ENCODE measurements around the gene FHL1.
"Not testable (repeated sequence)": the region's sequence is repeated elsewhere in the genome, so short reads cannot be mapped to it uniquely, and the experiment has no call there.

FHL1 gene

DNA sequence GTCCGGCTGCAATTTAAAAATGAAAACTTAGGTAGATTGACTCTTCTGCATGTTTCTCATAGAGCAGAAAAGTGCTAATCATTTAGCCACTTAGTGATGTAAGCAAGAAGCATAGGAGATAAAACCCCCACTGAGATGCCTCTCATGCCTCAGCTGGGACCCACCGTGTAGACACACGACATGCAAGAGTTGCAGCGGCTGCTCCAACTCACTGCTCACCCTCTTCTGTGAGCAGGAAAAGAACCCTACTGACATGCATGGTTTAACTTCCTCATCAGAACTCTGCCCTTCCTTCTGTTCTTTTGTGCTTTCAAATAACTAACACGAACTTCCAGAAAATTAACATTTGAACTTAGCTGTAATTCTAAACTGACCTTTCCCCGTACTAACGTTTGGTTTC is 62.9 kb downstream of the FHL1 start:
- DNase-seq (ENCODE audit: low spot score): no peak

DNA sequence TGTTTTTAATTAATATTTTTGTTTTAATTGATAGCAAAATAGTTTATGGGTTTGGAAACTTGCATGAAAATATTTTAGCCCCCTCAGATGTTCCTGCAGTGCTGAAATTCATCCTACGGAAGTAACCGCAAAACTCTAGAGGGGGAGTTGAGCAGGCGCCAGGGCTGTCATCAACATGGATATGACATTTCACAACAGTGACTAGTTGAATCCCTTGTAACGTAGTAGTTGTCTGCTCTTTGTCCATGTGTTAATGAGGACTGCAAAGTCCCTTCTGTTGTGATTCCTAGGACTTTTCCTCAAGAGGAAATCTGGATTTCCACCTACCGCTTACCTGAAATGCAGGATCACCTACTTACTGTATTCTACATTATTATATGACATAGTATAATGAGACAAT is 63.5 kb downstream of the FHL1 start:
- no peak for DNase-seq (ENCODE audit: low spot score)

DNA sequence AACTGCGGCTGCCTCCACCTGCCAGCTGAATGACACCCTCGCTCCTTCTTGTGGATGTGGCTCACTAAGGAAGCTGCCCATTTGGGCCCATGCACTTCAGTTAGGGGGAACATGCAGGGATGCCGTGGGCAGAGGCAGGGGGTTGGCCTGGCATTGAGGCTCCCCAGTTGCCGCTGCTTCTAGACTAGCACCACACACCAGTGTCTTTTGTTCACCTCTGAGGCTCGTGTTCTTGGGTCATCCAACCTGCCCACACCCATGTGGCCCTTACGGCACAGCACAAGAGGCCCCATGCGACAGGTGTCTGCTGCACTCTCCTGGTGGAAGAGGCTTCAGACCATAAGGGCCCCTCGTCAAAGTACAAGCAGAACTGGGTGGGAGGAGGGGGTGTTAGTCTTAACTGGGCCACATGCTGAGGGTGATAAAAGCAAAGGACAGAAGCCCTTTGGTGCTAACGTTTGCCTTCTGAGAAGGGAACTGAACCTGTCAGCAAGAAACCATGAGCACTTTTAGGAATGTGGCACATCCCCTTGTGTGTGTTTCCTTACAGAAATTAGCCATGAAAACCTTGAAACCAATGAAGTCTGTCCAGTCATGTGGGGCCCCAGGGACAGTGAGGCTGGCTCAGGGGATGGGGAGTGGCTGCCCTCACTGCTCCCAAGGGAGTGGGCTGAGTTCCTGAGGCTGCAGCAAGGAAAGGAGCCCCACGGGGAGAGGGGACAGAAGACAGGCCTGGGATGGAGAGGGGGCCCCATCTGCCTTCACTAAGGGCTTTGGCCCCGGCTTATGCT is 64.6 kb downstream of the FHL1 start:
- DNase-seq (ENCODE audit: low spot score): no peak

DNA sequence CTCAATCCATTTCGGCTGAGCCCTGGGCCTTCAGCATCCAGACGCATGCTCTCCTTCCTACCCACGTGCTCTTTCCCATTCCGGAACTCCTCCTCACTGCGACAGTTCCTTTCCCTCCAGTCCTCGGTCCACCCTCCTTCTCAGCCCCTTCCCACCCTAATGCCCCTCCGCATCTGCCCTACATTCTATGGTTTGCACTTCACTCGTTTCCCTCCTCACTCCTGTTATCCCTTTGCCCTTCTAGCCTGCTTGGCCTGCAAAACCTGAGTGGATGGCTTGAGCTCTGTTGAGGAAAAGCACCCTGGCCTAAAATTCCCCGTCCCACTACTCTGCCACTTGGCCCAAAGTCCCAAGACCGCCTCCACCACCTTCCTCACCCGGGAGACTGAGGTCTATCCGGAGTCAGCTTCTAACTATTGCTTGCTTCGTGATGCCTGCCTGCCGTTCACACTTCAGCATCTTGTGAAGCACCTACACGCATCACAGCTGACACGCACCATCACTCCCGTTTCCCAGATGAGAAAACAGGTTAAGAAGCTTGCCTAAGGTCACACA is 65.3 kb downstream of the FHL1 start:
- no peak for DNase-seq (ENCODE audit: low spot score)

DNA sequence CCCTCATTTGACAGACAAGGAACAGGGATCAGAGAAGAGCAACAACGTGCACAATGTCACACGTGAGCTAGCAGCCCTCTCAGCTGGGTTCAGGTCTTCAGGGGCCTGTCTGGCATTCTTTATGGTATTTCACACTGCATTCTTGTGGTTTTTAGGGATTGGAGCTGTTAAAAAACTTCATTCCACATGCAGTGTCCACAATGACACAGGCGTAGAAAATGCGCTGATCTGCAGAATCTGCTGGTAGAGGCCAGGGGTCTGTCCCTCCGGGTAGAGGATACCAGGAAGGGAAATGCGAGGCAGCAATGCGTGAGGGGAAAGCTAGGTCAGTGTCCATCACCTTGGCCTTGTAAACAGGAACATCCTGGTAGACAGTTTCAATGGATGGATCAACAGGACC is 67.2 kb downstream of the FHL1 start:
- peak; percentile 71 for DNase-seq (ENCODE audit: low spot score)

DNA sequence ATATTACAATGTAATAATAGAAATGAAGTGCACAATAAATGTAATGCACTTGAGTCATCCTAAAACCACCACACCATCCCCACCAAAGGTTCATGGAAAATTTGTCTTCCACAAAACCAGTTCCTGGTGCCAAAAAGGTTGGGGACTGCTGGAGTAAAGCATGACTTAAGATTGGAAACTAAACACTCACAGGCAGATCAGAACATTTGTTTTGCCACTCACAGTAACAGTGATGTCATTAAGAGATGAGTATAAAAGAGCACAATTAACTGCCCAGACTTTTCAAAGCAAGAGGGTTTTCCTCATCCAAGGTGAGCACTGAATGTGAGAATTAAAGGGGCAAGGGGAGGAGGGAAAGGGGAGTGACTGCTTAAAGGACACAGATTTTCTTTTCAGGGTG is 68.2 kb downstream of the FHL1 start:
- peak; percentile 10 for DNase-seq (ENCODE audit: low spot score)

DNA sequence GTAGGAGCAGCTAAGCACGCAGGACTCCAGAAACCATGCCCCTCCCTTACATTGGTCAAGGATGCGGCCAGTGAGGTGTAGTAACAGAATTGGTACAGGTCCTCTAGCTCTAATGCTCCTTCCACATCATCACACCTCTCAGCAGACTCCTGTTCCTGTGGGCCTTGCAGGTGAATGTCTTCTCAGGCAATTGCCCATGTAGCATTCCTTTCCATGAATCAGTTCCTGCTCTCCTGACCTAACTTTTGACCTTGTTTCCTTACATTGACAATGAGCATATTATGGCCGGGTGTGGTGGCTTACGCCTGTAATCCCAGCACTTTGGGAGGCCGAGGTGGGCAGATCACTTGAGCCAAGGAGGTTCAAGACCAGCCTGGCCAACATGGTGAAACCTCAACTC is 72.6 kb downstream of the FHL1 start:
- no peak for DNase-seq (ENCODE audit: low spot score)

DNA sequence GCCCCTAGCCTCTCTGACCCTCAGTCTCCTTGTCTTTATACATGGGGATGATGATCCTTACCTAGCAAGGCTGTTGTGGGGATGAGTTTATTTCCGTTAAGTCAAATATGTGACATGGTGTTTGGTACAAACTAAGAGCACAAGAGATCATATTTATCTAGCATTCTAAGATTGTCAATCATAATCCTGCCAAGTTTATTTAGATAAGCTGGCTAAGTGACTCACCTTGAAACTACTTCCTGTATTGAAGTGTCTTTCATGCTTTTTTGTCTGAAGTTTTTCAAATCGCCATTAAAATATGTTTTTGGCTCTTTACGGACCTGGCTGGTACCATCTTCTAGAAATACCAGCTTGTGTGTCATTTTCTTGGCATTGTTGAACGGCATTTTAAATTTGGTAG is 73.2 kb downstream of the FHL1 start:
- DNase-seq (ENCODE audit: low spot score): no peak

DNA sequence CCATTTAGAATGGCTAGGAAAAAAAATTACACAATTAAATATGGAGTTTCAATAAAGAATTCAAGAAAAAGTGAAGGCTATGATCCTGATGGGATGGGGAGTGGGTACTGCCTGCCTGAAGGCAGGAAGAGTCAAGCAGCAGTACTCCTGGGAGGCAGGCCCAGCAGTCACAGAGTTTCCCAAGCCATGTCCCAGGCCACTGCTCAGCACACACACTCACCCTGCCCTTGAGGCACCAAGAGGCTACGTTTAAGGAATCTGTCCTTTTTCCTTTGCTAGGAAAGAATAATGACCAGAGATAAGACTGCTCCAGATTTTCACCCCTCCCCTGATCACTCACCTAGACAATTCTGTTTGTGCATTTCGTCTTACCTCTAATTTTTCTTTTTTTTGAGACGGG is 73.6 kb downstream of the FHL1 start:
- no peak for DNase-seq (ENCODE audit: low spot score)

DNA sequence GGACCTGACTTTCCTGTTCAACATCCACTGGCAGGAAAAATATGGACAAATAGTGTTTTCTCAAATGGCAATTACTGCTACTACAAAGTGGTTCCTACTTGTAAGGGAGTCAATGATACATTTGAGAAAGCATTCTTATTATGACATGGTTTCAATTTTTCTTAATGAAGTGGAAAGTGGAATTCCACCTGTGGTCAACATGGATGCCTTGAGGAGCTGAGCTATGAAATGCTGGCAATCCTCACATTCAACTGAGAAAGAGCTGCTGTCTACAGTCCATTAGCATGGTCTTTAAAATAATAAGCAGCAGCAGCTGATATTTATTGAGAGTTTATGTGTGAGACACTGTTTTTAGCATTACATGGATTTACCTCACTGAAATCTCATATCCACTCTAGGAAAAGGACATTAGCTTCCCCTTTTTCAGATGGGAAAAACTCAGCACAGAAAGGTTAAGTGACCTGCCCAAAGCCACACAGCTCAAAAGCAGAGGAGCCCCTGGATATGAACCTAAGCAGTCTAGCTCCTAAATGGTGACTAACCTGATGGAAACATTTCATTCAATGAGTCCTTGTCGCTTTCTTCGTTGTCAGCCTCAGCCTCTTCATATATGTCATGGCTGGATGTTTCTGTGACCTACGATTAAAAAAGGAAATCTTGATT is 74.6 kb downstream of the FHL1 start:
- DNase-seq (ENCODE audit: low spot score): no peak

DNA sequence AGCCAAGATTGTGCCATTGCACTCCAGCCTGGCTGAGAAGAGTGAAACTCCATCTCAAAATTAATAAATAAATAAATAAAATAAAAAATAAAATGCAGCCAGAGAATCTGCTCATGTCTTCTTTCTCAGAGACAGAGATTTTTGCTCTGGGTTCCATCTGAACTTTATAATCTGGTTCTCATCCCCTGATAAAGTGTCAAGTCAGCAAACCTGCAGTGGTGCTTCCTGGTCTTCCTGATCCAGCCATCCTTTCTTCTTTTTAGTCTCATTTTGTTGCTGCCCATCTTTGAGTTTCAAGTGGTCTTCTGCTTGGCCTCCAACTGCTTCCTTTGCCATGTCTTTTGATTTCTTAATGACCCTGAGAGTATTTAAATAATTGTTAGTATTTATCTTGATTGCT is 79.7 kb downstream of the FHL1 start:
- no peak for DNase-seq (ENCODE audit: low spot score)

DNA sequence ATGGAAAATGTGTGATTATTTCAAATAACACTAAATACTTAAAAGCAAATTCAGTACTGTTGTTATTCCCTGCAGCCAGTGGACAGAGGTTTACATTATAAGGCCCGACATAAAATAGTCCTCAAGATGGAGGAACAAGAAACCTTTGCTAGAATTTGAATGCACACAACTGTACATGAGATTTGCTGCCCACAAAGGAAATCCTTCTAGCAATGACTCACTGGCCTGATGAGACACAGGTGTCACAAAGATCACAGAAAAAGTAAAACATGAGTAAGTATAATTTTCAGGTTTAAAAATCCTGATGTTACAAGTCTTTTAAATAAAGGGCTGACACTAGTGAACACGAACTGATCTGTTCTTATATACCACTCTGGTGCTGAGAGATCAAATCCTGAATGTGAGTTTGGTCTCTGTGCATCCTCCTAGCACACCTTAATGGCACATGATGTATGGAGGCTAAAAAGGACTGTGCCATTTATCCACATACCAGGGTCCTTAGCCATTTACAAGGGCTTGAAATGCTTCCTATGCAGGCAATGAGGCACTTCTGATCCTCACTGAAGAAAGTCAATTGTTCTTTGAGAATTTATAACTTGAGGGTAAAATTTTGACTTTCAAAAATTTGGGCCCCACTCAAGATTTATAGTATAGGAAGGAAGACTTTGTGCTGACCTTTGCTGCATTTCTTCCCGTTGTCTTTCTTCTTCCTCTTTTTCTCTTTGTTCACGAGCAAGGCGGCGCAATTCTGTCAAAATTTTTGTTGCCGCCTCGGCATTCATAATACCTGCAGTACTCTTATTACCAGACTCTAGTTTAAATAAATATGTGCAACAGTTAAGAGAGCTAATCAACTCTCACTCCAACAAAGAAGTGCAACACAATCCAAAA is 80.9 kb downstream of the FHL1 start:
- DNase-seq (ENCODE audit: low spot score): no peak

DNA sequence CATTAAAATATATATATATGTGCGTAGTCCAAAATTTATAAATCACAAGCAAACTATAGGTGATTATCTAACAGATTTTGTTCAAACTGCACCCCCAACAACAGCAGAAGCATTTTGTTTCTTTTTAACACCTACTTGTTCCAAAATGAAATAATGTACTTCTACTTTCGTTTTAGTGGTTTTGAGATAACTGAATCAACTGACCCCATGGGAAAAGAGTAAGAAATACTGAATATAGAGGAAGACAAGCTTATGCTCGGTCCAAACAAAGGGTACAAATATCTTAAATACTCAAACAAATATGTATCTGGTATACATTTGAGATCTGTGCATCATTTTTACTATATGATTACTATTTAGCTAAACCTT is 81.5 kb downstream of the FHL1 start:
- no peak for DNase-seq (ENCODE audit: low spot score)

DNA sequence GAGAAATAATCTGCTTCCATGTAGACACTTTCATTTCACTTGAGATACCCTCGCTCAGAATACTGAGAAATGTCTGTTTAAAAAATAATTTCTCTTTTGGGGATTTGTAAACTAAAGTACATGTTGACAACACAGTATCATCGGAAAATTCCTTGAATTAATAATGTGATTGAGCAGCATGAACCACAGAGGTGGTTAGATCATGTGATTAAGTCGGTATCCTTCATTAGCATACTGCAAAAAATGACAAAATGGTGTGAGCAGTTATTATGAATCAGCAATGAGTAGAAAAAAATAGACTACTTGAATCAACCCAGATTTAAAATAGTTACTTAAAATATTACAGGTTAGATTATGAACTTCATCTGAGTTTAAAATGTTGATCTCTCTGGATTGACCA is 89.7 kb downstream of the FHL1 start:
- no peak for DNase-seq (ENCODE audit: low spot score)

DNA sequence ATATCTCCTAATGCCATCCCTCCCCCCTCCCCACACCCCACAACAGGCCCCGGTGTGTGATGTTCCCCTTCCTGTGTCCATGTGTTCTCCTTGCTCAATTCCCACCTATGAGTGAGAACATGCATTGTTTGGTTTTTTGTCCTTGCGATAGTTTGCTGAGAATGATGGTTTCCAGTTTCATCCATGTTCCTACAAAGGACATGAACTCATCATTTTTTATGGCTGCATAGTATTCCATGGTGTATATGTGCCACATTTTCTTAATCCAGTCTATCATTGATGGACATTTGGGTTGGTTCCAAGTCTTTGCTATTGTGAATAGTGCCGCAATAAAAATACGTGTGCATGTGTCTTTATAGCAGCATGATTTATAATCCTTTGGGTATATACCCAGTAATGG is 90.5 kb downstream of the FHL1 start:
- not testable (repeated sequence) for DNase-seq (ENCODE audit: low spot score)

DNA sequence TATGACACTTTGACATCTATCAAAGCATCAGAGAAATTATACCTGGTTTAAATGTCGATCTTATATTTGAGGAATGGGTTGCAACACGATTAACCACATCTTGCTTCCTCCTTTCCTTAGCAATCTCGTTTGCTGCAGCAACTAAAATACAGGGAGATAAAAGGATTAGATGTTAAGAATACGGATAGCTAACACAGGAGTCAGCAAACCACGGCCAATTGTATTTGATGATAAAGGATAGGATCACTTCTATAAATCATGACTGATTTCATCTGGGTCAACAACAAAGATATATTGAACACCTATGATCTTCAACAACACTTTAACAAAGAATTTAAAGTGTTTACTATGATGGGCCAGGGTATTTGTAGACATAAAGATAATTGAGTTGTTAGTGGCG is 98.9 kb downstream of the FHL1 start:
- no peak for DNase-seq (ENCODE audit: low spot score)

DNA sequence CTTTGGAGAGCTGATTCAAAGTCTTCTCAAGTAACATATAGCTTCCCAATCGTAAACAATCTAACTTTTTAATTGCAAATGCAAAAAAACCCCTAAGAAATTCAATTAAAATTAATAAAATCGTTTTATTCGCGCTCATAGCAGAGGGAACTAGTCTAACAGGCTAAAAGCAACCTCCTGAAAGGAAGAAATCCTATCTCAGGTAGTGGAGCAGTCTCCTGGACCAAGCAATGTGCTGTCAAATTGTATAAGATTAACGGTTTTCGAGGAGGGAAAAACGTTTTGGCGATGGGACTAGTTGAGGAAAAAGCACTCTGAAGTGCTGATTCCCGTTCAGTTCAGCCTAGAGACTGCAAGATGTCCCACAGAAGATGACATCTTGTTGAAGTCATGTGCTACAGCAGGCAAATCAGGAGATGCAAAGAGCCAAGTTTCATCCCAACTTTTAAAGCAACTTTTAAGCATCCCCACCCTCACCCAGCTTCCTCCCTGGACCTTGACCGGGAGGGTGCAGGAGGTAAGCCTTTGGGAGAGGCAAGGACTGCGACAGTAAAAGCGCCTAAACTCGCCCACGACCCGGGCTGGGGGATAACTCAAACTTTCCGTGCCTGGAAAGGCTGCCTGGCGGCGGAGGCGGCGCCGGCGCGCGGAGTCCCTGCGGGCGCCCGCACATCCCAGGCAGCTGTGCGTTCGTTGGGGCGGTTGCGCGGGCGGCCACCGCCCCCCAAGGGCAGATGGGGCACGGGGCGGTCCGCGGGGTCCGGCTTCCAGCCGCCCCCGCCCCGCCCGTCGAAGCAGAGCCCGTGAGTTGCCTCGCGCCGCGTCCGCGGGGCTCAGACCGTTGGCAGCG is 103.1 kb downstream of the FHL1 start:
- peak; percentile 42 for DNase-seq (ENCODE audit: low spot score)

DNA sequence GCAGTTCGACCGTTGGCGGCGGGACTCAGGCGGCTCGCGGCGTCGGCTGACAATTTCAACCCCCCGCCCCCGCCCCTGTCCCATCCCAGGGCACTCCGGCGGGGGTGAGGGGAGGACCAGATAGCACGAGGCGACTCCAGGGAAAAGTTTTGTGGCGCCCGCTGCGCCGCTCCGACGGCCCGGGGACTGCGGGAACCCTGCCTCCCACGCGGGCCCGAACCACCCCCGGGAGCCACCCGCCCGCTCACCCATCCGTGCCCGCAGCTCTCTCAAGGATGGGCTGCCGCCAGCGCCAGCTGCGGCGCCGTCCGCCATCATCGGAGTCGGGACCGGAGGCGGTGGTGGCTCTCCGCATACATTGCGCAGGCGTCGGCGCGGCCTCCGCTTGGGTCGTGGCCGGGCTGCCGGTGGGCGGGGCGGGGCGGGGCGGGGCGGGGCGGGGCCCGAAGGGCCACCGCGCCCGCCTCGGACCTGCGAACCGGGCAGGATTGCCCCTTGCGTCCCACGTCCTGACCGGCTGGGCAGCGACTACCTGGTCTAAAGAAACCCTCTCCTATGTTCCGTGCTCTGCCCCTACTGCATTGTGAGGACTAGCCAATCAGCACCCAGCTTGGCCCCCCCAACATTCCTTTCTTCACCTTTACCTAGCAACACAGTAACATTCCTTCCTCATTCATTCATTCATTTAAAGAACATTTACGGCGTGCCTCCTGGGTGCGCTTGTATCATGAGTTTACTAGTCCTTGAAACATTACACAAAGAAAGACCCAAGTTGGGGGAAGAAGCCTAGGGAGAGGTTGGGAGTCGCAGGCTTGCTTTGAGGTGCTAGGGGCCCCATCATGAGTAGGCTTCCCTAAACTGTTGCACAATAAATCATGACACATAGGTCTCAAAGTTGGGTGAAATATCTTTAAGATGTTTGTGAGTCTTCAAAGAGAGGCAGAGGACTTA is 104.0 kb downstream of the FHL1 start, which contains the start of gene MAP7D3:
MAP7D3 (minus strand) TSS at position 360 of the 951 bp plus-strand sequence; CDS start at position 318, 42 bp downstream.
- DNase-seq (ENCODE audit: low spot score): peak; percentile 76

DNA sequence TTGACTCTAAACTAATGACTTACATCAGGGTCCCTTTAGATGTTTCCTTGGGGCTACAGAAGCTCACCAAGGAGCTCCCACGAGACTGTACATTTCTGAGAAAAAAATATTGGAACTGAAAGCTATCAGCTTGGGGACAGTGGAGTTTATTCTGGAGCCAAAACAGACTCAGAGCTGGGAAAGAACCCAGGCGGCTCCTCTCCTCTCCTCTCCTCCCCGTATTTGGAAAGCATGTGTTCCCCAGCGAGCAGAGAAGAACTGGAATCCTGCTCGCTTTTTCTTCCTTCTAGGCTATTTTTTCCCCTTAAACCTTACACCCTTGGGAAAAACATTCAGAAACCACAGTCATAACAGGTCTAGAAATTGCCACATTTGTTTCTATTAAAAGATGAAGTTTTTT is 108.2 kb downstream of the FHL1 start:
- DNase-seq (ENCODE audit: low spot score): no peak

DNA sequence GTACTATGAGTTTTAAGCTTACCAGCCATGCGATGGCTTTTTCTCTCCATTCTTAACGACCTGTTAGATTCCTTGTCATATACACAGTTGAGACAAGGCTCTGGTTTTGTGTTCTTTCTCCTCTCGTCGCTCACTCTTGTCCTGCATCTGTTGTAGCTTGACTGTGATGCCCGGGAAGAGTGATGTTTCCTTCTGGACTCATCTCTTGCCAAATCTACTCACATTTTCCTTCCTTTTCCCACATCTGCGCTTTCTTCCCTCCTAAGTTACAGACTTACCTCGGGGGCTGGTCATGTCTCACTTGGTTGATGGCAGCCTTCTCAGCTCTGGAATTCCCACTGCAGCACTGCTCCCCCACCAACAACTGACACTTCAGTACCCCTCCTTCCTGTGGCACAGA is 108.7 kb downstream of the FHL1 start:
- no peak for DNase-seq (ENCODE audit: low spot score)

All from AG08395 (cell line).